Ovary (tissue), 3 donors: ENCODE measurements around the gene NWD2.

ENCODE experiments used
- EP300 ChIP-seq: sonication (generic); formaldehyde crosslinking; IDR thresholded peaks from one replicate; pipeline ENCODE4 v1.6.1; 2017; ENCODE audit warnings: antibody characterized with exemption
- POLR2A ChIP-seq: fragments of 450-650 bp; IDR thresholded peaks from one replicate; pipeline ENCODE4 v1.6.1; 2017; ENCODE audit warnings: antibody characterized with exemption, mild to moderate bottlenecking, moderate library complexity
- TF ChIP-seq, protein P1 (sequence below), 3 donors: fragments of 450-650 bp in 2 of 3; fragments of 200-600 bp in 1 of 3; IDR thresholded peaks; one replicate each; pipeline versions ENCODE4 v1.5.1 to v1.8.0; 2016 to 2022; ENCODE audit warnings: antibody characterized with exemption in 3 of 3, mild to moderate bottlenecking in 1 of 3
- donor health status: DM: no; HTN: no; CAD: no.

DNA sequence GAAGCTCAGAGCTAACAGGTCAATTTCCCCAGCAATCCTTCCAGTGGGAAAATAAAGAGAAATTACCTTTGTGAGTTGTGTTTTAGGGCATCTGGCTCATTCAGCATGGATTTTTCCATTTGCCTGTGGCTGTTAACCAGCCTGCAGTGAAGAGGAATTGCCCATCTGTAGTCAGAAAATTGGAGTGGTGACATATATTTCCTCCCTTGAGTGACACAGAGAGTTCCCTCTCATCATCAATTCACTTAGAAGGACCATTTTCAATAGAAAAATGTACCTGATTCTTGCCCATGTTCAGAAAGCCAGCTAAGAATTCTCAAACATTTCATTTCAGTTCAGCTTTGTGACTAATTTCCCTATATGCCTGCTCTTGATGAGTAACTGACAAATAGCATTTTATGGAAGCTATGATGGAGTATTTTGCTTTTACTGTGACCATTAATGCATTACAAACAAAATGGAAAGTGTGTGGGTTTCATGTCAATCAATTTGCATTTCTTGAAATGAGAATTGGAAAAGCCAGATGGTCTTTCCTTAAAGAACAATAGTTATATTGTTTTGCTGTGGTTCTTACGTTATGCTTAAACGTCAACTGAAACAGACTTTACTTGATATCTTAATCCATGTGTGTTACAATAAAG is 155.8 kb downstream of the NWD2 start:
- TF ChIP-seq, protein P1, sequence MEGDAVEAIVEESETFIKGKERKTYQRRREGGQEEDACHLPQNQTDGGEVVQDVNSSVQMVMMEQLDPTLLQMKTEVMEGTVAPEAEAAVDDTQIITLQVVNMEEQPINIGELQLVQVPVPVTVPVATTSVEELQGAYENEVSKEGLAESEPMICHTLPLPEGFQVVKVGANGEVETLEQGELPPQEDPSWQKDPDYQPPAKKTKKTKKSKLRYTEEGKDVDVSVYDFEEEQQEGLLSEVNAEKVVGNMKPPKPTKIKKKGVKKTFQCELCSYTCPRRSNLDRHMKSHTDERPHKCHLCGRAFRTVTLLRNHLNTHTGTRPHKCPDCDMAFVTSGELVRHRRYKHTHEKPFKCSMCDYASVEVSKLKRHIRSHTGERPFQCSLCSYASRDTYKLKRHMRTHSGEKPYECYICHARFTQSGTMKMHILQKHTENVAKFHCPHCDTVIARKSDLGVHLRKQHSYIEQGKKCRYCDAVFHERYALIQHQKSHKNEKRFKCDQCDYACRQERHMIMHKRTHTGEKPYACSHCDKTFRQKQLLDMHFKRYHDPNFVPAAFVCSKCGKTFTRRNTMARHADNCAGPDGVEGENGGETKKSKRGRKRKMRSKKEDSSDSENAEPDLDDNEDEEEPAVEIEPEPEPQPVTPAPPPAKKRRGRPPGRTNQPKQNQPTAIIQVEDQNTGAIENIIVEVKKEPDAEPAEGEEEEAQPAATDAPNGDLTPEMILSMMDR (IDR thresholded peaks at IDR 0.05) = no peak
- TF ChIP-seq POLR2A (no peak), EP300 (no peak)
